NCI-H146 (cell line): ENCODE results near the gene NTM.
"Not testable (repeated sequence)": the region's sequence is repeated elsewhere in the genome, so short reads cannot be mapped to it uniquely, and the experiment has no call there.

Experiments used
- DNase-seq: peaks from one replicate; lab custom pipeline; 2025; lab: John Stamatoyannopoulos, UW

Gene NTM

DNA sequence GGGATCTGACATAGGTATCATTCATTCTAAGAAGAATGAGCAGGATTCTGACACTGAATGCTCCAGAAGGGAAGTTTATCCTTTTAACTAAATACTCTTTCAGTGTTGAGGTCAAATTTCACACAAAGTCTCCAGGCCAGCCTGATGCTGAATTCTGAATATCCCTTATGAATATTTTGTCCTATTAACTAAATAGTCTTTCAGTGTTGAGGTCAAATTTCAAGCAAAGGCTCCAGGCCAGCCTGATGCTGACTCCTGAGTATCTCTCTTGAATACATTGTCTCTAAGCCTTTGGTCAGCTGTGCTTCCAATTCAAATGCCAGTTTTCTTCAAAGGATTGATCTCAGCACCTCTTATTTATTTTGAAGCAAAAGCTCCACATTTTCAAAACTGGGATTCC is 676.8 kb downstream of the NTM start:
- no peak for DNase-seq

DNA sequence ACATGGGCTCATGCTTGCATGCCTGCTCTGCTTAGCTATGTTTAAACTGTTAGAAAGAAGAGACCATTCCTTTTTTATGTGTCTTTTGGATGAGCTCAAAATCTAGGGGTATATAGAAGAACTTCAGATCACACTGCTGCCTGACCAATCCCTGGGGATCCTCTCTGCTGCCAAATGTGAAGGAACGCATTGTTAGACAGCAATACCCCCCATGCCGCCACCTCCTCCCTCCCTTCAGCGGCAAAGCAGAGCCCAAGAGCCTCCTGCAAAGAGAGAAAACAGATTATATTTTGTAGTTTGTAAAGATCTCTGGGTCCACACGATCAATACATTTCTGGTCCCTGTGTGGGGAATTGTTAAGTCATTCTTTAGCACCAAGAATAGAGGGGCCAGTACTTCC is 677.6 kb downstream of the NTM start:
- DNase-seq = no peak

DNA sequence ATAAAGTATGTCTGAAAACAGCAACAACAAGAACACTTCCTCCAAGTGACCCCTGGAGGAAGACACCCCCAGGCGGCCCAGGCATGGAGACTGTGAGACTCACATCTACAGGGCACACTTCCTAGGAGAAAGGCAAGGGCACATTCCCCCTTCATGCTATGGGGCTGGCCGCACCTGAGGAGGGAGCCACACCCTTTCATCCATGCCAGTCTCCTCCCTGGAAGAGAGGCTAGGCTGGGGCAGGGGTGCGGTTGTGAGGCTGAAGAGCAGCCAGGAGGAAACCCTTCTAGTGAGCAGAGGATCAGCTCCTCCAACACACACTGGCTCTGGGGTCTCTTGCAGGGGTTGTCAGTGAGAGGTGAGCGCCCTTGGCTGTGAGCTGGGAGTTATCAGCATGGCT is 678.8 kb downstream of the NTM start:
- DNase-seq = no peak

DNA sequence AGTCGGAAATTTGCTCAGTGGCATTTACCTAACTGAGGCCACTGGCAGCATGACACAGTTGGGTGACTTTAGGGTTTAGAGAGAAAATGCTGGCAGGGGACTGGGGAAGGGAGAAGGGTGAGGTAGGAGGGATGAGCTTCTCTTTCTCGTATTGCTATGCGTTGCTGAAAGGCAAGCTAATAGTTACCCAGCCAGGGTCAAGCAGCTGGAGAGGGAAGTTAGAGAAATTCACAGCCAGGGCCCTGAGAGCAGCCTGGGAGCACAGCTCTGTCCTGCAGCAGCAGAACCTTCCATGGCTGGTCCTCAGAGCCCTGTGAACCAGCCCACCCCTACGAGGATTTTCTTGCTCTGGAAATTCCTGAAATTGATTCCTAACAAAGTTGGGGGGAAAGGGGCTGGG is 679.6 kb downstream of the NTM start:
- no peak for DNase-seq

DNA sequence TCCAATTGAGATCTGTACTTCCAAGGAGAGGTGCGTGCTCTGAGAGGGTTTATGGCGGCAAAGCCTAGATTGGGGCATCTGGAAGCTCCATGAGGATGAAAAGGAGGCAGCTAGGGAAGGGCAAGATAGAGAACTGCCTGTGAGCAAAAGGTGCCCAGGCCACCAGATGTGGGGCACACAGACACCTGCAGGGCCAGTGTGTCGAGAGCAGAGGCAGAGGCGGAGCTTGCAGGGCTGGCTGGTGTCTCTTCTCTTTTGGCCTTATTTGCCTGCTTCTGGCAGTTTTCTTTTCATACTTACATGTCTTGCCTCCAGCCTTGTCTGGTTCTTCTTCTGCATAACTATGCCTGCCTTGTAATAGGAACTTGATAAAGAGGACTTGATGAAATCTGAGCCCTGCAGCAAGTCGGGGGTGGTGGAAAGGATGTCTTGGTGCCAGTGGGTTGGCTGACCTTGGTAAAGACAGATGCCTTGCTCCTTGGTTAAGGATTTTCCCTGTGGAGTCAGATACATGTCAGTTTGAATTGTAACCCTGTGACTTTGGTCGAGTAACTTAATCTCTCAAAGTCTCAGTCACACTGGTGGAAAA is 680.3 kb downstream of the NTM start:
- DNase-seq = no peak

DNA sequence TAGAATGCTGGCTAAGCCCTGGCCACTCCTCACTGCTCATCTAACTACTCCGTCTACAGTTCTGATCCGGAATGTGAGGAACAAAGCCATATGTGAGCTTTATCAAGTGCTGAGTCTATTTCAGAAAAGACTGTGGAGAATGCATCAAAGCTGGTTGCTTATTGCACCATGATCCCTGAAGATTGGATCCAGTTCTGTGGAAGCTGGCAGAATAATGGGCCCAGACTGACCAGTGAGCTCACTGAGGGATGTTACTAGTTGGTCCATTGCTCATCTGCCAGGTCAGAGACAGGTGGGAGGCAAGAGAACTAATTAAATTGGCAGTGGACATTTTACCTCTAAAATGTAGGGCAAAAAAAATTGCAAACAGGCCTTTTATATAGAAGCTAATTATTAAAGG is 681.3 kb downstream of the NTM start:
- DNase-seq = no peak

DNA sequence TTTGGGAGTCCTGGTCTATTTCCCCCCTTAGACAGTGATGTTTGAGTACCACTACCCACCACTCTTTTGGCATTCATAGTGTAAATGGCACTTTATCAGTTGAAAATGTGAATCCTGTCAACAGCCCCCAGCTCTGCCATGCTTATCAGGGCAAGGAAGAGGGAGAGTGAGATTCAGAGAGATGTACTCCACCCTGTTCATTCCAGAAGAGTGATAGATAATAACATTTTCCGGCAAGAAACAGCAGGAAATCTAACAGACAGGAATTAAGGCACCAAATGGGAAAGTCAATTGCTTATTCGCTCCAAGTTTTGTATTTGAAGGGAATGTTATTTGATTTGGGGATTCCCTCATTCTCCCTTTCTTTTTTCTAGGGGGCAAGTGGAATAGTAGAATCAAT is 681.9 kb downstream of the NTM start:
- no peak for DNase-seq

DNA sequence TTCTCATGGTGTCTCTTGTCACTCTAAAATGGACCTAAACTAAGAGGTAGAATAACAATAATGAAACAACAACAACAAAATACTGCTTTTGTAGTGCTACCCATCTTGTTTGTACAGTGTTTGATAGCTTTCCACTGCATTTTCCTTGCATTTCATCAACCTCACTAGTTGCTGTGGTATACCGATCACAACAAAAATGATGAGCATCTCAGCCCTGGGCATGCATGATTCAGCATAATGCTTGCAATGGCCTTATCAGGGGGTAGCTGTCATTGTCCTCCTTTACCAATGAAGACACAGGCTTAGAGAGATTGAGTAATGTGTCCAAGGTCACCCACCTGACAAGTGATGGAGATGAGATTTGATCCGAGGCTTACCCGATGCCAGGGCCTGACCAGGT is 682.5 kb downstream of the NTM start:
- no peak for DNase-seq

DNA sequence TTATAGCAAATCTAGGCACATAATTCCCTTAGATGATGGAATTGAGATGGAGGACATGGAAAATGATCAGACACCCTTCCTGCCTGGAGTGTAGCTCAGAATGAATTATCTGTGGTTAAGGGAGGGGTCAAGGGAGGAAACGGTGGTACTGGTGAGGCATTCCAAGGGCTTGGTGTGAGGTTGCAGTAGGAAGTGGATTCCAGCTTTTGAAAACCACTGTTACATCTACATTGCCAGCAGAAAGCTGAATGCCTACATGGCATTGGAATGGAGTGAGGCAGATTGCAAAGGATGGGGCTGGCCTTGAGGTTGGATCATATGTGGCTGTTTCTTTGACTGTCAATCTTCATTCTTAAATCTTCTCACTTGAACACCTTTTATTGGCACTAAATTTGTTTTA is 684.4 kb downstream of the NTM start:
- no peak for DNase-seq

DNA sequence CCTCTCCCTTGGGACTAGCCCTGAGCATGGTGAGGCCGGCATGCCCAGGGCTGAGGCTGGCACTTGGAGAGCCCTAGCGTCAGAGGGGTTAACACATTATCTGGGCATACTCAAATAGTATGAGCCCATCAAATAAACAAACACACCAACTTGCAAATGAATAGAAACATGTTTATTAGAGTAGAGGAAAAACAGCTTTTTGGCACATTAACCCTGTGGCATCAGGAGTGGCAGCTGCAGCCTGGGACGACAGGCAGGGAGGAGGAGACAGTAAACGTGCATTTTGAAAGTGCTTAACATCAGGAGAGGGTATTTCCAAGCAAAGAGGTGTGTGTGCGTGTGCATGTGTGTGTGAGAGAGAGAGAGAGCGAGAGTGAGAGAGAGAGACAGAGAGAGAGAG is 684.9 kb downstream of the NTM start:
- no peak for DNase-seq

DNA sequence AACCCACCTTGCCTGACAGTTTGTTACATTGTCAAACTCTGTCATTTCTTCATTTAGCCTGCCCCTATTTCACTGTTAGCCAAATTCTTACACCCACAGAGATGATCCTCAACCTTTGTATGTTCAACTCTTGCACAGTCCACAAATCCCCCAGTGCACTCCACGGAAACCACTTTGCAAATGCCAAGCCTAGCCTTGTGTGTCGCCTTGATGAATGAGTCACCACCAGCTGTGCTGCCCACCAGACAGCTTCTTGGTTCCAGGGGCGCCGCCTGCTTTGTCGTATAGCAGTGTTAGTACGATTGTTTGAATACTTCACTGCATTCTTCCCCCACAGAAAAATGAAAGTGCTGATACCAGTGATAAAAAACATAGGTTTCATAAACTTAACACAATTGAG is 686.3 kb downstream of the NTM start:
- peak; percentile 10 for DNase-seq

DNA sequence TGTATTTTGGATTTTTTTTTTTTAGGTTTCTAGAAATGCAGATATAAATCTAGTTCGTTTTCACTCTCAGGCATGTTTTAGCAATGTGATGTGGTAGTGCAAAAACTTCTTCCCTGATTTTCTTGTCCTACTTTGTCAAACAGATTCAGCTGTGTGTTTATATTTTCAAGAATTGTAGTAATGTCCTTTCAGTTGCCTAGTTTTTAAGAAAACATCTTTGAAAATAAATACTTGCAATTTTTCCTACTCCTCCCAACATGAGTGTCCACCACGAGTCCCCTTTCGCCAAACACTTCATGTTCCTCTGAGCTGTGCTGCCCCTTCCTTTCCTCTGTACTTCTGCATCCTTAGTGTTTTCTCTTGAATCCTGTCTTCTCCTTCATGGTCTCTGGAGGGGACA is 686.9 kb downstream of the NTM start:
- DNase-seq = no peak

DNA sequence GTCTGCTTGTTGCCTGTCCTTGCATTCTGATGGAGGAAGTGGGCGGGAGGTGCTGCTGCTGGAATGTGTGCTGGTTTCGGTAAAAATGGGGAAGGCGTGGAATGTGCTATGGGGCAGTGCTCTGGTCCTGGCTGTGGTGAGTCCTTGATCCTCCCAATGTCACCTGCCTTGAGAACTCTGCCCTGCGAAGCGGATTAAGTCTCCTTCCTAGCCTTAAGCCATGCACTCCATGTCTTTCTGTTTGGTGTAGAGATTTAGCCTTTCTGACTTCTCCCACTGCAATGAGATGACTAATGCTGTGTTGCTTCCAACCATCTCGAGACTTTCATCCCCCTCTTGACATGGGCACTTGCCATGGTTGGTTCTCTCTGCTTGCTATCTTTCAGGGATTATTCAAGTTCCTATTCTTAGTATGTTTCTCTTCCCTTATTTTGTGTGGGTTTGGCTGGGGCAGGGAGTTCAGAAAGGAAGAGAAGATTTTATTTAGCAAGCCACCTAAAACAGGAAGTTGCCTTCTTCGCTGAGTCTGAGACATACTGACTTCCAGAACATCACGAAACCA is 687.9 kb downstream of the NTM start:
- DNase-seq = no peak

DNA sequence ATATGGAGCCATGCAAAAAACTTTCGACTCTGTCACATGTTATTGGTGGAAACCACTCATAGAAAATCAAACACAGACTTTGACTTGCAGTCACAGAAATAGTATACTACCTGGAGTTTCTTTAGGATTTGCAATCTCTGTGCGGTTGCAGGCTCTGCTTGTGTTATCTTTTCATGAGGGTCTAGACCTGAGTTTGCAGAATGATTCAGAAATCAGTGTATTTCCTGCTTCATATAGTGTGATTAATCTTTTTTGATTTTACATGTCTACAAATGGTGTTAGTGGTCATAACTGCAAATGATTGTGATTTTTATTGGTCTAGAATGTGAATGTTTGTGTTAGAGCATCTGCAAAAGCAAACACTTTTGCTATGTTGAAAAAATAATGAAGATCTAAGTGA is 690.2 kb downstream of the NTM start:
- DNase-seq = no peak

DNA sequence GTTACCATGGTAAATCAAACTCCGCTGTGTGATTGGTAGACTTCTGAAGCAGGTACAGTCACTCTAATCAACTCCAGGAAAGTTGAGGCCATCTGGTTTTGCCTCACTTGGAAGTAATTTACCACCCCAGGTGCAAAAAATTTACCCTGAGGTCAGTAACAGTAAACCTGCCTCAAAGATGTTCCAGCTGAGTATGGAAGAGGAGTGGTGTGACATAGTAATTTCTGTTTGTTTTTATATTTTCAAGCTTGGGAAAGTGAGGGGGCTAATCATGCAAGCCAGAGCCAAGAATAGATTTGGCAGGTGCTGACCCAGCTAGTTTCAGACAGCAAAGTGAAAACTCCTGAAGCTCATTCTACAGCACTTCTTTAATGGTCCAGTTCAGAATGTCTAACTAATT is 691.6 kb downstream of the NTM start:
- DNase-seq = peak; percentile 93

DNA sequence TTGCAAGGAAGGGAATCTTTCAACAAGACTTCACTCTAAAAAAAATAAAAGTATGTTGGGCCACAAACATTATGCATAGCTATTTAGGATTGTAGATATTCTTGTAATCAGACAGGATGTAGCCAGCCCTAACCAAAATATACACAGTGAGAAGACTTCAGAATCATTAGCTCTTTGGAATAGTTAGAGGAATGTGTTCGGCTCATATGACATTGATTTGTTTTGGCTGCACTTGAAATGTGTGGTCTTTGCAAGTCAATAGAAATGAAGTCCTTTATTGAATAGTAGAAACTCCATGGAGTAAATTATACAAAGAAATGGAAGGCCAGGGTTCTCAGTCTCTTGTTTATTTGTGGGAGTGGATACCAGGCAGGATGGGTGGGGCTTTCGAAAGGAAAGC is 692.1 kb downstream of the NTM start:
- DNase-seq = no peak

DNA sequence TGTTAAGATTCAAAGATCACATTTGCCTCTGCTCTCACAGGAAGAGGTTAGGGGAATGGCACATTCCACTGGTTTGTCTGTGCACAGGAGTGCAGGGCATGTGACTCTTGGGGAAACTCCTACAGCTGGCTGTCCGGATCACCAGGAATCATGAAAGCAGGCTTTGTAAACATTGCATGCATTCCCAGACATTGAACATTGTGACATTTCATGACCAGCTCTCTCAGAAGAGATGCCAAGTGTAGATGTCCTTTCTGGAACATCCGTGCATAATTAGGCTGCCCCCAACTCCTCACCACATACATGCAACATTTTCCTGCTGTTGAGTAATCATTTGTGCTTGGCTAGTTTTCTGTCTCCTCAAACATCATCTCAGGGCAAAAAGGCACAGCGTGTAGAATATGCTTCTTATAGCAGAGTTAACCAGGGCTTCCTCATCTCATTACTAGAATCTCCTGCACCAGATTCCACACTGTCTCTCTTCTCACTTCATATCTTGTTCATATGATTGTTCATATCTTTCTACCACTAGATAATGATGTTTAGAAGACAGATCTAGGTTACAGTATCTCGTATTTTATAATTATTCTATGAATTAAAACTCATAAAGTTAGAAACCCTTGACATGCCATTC is 694.7 kb downstream of the NTM start:
- DNase-seq = no peak

DNA sequence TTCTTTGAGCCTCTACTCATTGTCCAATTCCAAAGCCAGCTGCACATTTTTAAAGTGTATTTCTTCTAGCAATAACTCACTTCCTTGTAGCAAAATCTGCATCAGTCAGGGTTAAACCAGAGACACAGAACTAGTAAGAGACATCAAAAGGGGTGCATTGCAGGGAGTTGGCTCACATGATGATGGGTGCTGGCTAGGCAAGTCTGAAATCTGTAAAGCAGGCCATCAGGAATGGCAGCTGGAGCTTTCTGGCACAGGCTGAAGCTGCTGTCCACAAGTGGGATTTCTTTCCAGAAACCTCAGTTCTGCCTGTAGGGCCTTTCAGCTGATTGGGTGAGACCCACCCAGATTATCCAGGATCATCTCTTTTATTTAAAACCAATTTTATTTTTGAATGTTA is 698.1 kb downstream of the NTM start:
- DNase-seq = no peak

DNA sequence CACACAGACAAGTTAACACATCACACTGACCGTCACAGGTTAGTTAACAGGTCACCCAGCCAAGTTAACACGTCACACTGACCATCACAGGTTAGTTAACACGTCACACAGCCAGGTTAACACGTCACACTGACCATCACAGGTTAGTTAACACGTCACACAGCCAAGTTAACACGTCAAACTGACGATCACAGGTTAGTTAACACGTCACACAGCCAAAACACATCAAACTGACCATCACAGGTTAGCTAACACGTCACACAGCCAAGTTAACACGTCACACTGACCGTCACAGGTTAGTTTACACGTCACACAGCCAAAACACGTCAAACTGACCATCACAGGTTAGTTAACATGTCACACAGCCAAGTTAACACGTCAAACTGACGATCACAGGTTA is 699.2 kb downstream of the NTM start:
- DNase-seq = not testable (repeated sequence)

DNA sequence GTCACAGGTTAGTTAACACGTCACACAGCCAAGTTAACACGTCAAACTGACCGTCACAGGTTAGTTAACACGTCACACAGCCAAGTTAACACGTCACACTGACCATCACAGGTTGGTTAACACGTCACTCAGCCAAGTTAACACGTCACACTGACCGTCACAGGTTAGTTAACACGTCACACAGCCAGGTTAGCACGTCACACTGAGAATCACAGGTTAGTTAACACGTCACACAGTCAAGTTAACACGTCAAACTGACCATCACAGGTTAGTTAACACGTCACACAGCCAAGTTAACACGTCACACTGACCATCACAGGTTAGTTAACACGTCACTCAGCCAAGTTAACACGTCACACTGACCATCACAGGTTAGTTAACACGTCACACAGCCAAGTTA is 700.5 kb downstream of the NTM start:
- DNase-seq = not testable (repeated sequence)

DNA sequence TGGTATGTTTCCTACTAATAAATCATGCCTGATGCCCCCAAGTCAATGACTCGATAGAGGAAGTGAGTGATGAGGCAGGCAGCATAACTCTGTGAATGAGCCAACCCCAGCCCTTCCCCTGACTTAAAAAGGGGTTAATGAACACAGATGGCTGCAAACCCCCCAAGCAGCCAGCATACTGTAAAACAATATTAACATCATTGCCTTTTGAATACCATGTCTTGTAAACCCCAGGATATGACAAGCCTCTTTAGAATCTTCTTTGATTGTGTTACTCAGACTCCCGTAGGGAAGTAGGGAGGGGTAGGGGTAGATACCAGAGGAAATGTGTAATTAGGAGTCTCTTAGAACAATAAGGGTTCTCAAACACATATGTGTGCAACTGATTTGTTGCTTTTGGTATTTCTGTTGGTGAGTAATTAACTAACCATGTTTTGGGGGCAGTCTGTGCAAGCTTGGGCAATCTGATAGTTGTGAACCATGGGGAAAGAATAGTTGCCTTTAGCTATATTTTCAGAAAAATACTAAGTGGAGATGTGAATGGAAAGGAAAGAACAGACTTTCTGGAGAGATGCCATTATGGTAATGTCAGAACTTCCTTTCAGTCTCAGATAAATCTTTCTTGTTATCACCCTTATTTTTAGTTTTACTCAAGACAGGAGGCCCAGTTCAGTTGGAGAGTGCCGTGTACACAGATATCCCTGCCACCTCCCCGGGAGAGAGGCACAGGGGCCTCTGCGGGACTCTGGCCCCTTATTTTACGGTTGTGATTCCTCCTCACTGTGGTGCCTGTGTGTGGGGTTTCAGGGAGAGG is 701.8 kb downstream of the NTM start:
- peak; percentile 75 for DNase-seq

DNA sequence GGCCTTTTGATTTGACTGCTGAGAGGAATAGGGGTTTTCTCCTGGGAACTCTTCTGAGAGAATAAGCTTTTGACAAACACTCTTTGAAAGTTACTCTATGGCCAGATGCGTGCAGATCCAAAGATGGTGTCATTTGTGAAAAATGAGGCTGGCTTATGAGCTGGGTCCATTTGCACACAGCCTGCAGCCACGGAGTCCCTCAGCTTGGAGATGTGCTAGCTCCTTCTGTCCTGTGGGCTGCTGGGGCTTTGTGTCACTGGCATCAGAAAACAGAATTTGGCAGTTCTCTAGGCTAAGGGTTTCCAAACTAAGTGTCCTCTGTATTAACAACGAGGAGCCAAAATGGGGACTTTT is 702.4 kb downstream of the NTM start:
- no peak for DNase-seq

DNA sequence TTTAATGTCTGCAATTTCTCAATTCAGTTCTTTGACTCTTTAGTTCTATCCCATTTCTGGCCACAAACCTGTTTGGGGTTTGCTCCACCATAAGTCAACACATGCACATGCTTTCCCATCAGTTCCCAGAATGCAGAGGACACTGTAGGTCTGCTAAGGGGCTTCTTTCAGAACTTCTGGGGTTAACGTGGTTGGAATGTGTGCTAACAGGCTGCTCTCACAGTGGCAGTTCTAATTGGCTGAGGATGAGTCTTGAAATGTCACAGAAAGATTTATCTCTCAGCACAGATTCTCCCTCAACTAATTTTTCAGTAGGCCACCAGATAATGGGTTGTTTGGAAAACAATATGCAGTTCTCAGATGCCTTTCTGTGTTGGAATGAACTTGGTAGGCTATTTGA is 703.4 kb downstream of the NTM start:
- DNase-seq = no peak
